HG03457 (cell line): ENCODE measurements around the gene EFTUD2.

Experiments used
- ATAC-seq: cut with Tn5 transposase; IDR thresholded peaks from one replicate; pipeline ENCODE4 v1.9.1; 2021; ENCODE audit warnings: moderate number of reproducible peaks; ENCODE audit not compliant: unreplicated experiment

Gene EFTUD2

GRCh38 chr17:44911133-44912001 lies 12.1 kb upstream of the EFTUD2 start:
- ATAC-seq = no peak

DNA sequence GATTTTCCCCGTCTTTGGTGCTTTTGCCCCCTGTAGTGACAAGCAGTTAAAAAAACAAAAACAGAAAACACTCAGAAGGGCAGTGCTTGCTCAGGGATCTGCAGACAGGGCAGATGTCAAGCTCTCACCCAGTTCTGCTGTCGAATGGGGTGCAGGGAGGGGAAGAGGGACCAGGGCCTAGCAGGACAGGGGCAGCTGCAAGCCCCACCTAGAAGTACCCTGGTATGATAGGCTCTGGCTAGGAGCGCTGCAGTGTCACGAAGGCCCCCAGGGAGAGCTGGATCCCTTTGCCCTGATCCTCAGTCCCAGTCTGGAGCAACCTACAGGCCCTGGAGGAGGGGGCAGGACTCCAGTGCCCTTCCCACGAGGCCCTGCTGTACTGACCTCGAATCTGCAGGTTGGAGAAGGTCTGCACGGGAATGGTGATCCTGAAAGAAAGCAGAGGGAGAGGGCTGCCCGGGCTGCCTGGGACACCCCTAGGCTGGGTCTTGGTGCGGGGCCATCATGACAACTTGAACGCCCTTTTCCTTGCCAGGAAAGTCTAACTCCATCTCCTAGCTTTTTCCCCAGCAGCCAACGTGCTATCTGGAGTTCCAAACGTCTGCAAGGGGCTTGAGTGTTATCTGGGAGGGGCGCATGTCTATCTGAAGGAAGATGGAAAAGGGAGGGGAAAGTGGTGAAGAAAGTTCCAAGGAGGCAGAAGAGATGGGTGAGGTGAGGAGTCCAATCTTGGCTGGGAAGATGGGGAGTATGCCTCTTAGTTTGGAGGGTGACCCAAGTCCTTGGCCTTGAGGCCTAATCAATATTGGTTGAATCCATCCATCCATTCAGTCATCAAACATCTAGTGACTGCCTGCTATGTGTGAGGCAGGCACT lies 11.2 kb upstream of the EFTUD2 start:
- no peak for ATAC-seq

GRCh38 chr17:44909681-44910144 lies 10.5 kb upstream of the EFTUD2 start:
- ATAC-seq = no peak

GRCh38 chr17:44908761-44909326 lies 9.6 kb upstream of the EFTUD2 start:
- ATAC-seq = no peak

DNA sequence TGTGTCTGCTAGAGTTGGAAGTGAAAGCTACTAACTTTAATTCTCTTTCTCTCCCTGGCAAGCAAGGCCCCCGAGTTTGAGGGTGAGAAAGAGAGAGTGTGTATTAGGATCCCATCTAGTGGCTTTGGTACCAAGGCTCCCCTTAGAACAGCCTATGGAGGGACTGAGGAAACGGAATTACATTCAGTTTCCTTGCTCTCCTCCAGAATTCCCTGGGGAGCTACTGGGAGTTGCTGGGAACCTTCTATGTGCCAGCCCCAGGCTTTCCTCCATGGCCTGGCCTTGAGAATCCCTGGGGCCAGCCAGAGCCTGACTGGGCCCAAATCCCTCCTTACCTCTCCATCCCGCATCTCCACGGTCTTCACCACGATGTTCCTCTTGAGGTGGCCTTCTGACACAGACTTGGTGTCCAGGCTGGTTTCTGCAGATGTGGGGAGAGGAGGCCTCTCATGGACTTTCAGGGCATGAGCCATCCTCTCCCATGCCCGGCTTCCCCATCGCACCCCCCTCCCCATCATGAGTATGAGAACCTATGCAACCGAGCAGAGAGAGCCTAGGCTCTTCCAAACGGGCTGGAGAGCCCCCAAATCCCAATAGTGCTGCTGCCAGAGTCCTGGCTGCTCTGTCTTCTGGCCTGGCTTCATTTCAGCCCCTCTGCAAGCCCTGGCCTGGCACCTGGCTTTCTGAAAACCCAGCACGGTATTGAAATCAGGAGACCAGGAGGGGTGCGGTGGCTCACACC lies 8.7 kb upstream of the EFTUD2 start:
- no peak for ATAC-seq

DNA sequence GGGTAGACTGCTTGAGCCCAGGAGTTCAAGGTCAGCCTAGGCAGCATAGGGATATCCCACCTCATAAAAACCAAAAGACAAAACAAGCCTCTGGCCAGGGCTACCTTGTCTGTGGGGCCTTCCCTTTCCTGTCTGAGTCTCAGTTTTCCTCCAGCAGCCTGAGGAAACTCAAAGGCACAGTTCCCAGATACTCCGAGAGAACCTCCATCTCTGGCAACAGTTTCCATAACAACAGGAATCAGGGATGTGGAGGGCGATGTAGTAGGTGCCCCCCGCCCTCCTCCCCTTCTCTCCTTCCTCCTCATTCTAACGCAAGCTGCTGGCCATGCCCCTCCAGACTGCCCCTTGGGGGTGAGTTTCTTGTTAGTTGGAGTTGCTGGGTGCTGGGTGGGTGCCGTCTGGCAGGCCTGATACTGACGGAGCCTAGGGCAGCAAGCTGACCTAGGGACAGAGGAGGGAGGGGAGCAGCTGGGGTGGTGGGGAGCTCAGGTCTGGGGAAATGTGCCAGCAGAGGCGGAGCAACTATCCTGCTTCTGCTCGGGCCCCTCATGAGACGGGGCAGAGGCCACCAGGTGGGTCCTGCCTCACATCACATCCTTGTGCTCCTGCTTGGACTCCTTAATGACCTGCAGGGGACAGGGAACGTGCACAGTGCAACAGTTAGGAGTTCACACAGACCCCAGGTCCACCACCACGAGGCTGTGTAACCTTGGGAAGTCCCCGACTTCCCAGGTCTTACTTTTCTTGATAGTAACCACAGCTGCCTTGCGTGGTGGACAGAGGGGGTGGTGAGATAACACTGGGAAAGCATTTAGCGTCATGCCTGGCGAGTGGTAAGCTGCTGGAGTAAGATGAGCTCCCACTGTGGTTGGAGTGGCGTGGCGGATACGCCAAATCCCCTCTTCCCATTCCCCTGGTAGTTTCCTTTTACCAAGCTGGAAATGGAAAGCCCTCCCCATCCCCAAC lies 7.8 kb upstream of the EFTUD2 start:
- ATAC-seq = no peak

GRCh38 chr17:44906010-44906646 lies 6.9 kb upstream of the EFTUD2 start:
- ATAC-seq = no peak

- ATAC-seq = no peak
Observed at GRCh38 chr17:44905006-44906000, 6.1 kb upstream of the EFTUD2 start.

- no peak for ATAC-seq
Observed at GRCh38 chr17:44904001-44904984, 5.0 kb upstream of the EFTUD2 start.

- ATAC-seq = no peak
Observed at GRCh38 chr17:44903012-44903685, 3.9 kb upstream of the EFTUD2 start.

- ATAC-seq = no peak
Observed at GRCh38 chr17:44902135-44902760, 3.0 kb upstream of the EFTUD2 start.

- no peak for ATAC-seq
Observed at GRCh38 chr17:44901411-44901921, 2.2 kb upstream of the EFTUD2 start.

GRCh38 chr17:44900894-44901293 lies 1.6 kb upstream of the EFTUD2 start:
- ATAC-seq = no peak

- no peak for ATAC-seq
Observed at GRCh38 chr17:44898768-44899073, 524 bp downstream of the EFTUD2 start.

GRCh38 chr17:44894642-44895041 lies 4.6 kb downstream of the EFTUD2 start:
- no peak for ATAC-seq

- ATAC-seq = no peak
Observed at GRCh38 chr17:44892250-44892649, 7.0 kb downstream of the EFTUD2 start.
